ENCODE results near the gene MED14.

Gene MED14

GRCh38 chrX:40688929-40689328, 46.4 kb downstream of the MED14 start:
- Histone ChIP-seq H3K9ac (no peak overlapping the region), H3K79me2 (peaks cover 3% of the 10 kb centered on the region), H2AFZ (no peak overlapping the region), H3K27me3 (ENCODE audit: control insufficient read depth, insufficient read depth, low read length) (no peaks in the 10 kb centered on the region), H3K36me3 (ENCODE audit: control insufficient read depth, insufficient read depth, low read length) (no peaks in the 10 kb centered on the region), H3K4me1 (no peaks in the 10 kb centered on the region), H3K4me3 (ENCODE audit: low read depth, low read length) (no peak overlapping the region), H3K27ac (no peak overlapping the region), H3K9me3 (ENCODE audit: control insufficient read depth, low read length) (no peaks in the 10 kb centered on the region), H3K4me2 (ENCODE audit: low read length) (no peak overlapping the region)
- TF ChIP-seq CTCF (IDR thresholded peaks at IDR 0.05) = no peak

DNA sequence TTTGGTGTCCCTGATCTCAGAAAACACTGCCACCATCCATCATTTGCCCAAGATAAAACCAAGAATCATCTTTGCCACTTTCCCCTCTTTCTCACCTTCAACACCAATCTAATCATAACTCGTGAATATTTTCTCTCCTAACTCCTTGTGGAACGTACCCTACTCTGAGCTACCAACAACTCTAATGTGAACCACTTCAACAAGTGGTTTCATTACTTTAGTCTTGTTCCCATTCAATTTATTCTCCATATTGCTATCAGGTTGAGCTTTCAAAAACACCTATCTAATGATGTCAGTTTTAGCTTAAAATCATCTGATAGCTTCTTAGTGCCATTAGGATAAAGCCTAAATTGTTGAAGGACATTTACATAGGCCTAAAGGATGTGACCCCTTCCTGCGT, 48.2 kb downstream of the MED14 start:
- H3K27me3 ChIP-seq (ENCODE audit: control insufficient read depth, insufficient read depth, low read length) = no peaks in the 10 kb centered on the region
- H3K9ac ChIP-seq = no peak overlapping the region
- no peaks in the 10 kb centered on the region for H3K4me1 ChIP-seq
- H3K27ac ChIP-seq = no peak overlapping the region
- no peaks in the 10 kb centered on the region for H3K36me3 ChIP-seq (ENCODE audit: control insufficient read depth, insufficient read depth, low read length)
- H3K79me2 ChIP-seq = peaks cover 3% of the 10 kb centered on the region
- no peak for TF ChIP-seq CTCF (IDR thresholded peaks at IDR 0.05)
- H3K4me3 ChIP-seq (ENCODE audit: low read depth, low read length) = no peak overlapping the region
- no peak overlapping the region for H2AFZ ChIP-seq
- H3K4me2 ChIP-seq (ENCODE audit: low read length) = no peak overlapping the region
- no peaks in the 10 kb centered on the region for H3K9me3 ChIP-seq (ENCODE audit: control insufficient read depth, low read length)

- no peak overlapping the region for H3K9ac ChIP-seq
- no peaks in the 10 kb centered on the region for H3K36me3 ChIP-seq (ENCODE audit: control insufficient read depth, insufficient read depth, low read length)
- no peaks in the 10 kb centered on the region for H3K9me3 ChIP-seq (ENCODE audit: control insufficient read depth, low read length)
- H3K4me2 ChIP-seq (ENCODE audit: low read length) = no peak overlapping the region
- no peak overlapping the region for H2AFZ ChIP-seq
- peaks cover 3% of the 10 kb centered on the region for H3K79me2 ChIP-seq
- H3K27me3 ChIP-seq (ENCODE audit: control insufficient read depth, insufficient read depth, low read length) = no peaks in the 10 kb centered on the region
- no peak overlapping the region for H3K4me3 ChIP-seq (ENCODE audit: low read depth, low read length)
- TF ChIP-seq CTCF (IDR thresholded peaks at IDR 0.05) = no peak
- no peaks in the 10 kb centered on the region for H3K4me1 ChIP-seq
- H3K27ac ChIP-seq = no peak overlapping the region
Measured at GRCh38 chrX:40685362-40685918, 49.9 kb downstream of the MED14 start.

DNA sequence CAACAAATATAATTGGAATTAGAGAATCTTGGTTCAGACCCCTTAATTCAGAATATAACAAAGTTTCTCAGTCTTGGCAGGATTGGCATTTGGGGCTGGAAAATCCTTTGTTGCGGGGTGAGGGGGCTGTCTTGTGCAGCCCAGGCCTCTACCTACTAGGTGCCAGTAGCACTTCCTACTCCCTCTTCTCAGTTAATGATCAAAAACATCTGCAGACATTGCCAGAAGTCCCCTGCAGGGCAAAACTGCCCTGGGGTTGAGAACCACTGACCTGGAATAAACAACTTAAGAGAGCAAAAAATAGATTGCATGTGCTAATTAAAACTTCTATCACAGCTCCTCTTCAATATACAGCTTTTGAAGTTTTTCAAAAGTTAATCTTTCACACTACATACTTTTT, 51.2 kb downstream of the MED14 start:
- H3K4me3 ChIP-seq (ENCODE audit: low read depth, low read length) = no peak overlapping the region
- H3K4me2 ChIP-seq (ENCODE audit: low read length) = no peak overlapping the region
- no peaks in the 10 kb centered on the region for H3K27me3 ChIP-seq (ENCODE audit: control insufficient read depth, insufficient read depth, low read length)
- H3K27ac ChIP-seq = no peak overlapping the region
- no peak overlapping the region for H2AFZ ChIP-seq
- H3K4me1 ChIP-seq = no peaks in the 10 kb centered on the region
- no peaks in the 10 kb centered on the region for H3K36me3 ChIP-seq (ENCODE audit: control insufficient read depth, insufficient read depth, low read length)
- no peaks in the 10 kb centered on the region for H3K9me3 ChIP-seq (ENCODE audit: control insufficient read depth, low read length)
- H3K79me2 ChIP-seq = peaks cover 3% of the 10 kb centered on the region
- no peak overlapping the region for H3K9ac ChIP-seq
- TF ChIP-seq CTCF (IDR thresholded peaks at IDR 0.05) = no peak

DNA sequence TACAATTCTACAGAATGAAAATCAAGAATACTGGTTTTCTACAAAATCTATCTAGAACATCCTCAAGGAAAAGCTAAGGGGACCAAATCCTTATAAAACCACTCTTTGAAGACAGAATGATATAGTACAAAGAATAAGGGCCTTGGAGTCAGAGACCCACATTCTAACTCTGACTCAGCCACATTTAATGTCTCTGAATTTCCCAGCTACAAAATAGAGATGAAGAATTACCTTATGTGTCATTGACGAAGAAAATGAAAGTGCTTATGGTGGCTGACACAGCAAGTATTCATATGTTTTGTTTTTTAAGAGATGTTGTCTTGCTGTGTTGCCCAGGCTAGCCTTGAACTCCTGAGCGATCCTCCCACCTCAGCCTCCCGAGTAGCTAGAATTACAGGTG, 52.1 kb downstream of the MED14 start:
- Histone ChIP-seq H3K79me2 (peaks cover 3% of the 10 kb centered on the region), H3K4me3 (ENCODE audit: low read depth, low read length) (no peak overlapping the region), H3K27me3 (ENCODE audit: control insufficient read depth, insufficient read depth, low read length) (no peaks in the 10 kb centered on the region), H2AFZ (no peak overlapping the region), H3K36me3 (ENCODE audit: control insufficient read depth, insufficient read depth, low read length) (no peaks in the 10 kb centered on the region), H3K4me2 (ENCODE audit: low read length) (no peak overlapping the region), H3K9me3 (ENCODE audit: control insufficient read depth, low read length) (no peaks in the 10 kb centered on the region), H3K27ac (no peak overlapping the region), H3K4me1 (no peaks in the 10 kb centered on the region), H3K9ac (no peak overlapping the region)
- TF ChIP-seq CTCF (IDR thresholded peaks at IDR 0.05) = no peak

All from parathyroid adenoma (tissue), 2 donors.